ENCODE measurements around the gene IGFL4. TPM values are rescaled to one million over a fixed set of nuclear protein-coding genes. Genes with fewer than 3 reads are reported as not detected.

Gene IGFL4
- total and polyA plus RNA-seq, 2 of the 8 experiments (the other 6 are each of a cell fraction or from before 2014, with no cell fraction given), result 0.05 to 0.11 TPM

DNA sequence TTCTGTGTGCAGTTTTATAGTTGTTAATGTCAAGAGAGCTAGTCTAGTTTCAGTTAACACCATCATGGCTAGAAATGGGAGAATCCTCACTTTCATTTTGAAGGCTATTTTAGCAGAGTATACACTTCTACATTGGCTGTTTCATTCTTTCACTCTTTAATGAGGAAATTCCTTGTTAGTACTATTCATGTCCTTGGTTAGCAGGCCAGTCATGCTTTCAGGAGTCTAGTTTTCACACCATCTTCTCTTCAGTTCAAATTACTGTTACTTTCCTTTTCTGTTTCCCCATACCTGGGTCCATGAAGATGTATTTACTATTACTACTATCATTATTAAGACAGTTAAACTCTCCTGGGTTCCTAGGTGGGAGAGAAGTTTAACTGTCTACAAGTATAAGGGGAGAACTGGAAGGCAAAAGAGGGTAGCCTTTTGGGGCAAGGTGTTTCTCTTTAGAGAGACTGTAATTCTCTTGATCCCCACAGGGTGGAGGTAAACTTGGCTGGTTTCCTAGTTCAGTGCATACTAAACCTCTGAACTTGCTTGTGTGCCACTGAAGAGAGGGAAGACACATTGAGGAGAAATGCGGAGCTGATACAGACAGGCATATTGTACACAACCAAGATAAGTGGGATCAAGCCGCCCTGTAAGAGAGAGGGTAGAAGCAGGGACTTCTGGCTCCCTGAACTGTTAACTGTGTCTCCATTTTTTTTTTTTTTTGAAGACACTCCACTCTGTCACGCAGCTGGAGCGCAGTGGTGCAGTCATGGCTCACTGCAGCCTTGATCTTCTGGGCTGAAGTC is 41.3 kb upstream of the IGFL4 start (continued):
- TF ChIP-seq CTBP2 (IDR thresholded peaks at IDR 0.05; ENCODE audit: borderline replicate concordance, insufficient read depth, insufficient read length, low read length) (no peak), EGR1 (IDR thresholded peaks at IDR 0.05; ENCODE audit: borderline replicate concordance, low read depth, low read length) (no peak), SP4 (IDR thresholded peaks at IDR 0.05; ENCODE audit: low read length) (no peak), SIRT6 (IDR thresholded peaks at IDR 0.05; ENCODE audit: low read length) (no peak), MAFK (IDR thresholded peaks at IDR 0.05; ENCODE audit: low read depth, low read length) (no peak), BACH1 (IDR thresholded peaks at IDR 0.05; ENCODE audit: low read length) (no peak), SIN3A (conservative IDR thresholded peaks at IDR 0.05 in 1 of 2, IDR thresholded peaks at IDR 0.05 in 1 of 2; ENCODE audit: low read depth in 1 of 2, low read length in 2 of 2) (0 out of 4 replicates have a peak, but pooled peaks of 1 of the 2 experiments have one; percentile 22), NANOG (IDR thresholded peaks at IDR 0.05; ENCODE audit: insufficient read depth, low read depth, low read length, poor library complexity, severe bottlenecking) (no peak), EP300 (IDR thresholded peaks at IDR 0.05; ENCODE audit: borderline replicate concordance in 1 of 2, low read depth in 2 of 2, low read length in 2 of 2) (no peak), RAD21 (IDR thresholded peaks at IDR 0.05 in 1 of 2, conservative IDR thresholded peaks at IDR 0.05 in 1 of 2; ENCODE audit: low read depth in 2 of 2, low read length in 2 of 2) (peak; percentile 83 to 84), CHD2 (IDR thresholded peaks at IDR 0.05; ENCODE audit: low read length) (no peak), BRCA1 (IDR thresholded peaks at IDR 0.05; ENCODE audit: low read depth, low read length) (no peak), ASH2L (IDR thresholded peaks at IDR 0.05; ENCODE audit: low read length) (no peak)
- TF ChIP-seq, protein P1, sequence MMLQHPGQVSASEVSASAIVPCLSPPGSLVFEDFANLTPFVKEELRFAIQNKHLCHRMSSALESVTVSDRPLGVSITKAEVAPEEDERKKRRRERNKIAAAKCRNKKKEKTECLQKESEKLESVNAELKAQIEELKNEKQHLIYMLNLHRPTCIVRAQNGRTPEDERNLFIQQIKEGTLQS (IDR thresholded peaks at IDR 0.05; ENCODE audit: insufficient read depth, low read depth, low read length), result no peak
- TF ChIP-seq, protein P2, sequence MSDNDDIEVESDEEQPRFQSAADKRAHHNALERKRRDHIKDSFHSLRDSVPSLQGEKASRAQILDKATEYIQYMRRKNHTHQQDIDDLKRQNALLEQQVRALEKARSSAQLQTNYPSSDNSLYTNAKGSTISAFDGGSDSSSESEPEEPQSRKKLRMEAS (IDR thresholded peaks at IDR 0.05), result no peak
- TF ChIP-seq, protein P3, sequence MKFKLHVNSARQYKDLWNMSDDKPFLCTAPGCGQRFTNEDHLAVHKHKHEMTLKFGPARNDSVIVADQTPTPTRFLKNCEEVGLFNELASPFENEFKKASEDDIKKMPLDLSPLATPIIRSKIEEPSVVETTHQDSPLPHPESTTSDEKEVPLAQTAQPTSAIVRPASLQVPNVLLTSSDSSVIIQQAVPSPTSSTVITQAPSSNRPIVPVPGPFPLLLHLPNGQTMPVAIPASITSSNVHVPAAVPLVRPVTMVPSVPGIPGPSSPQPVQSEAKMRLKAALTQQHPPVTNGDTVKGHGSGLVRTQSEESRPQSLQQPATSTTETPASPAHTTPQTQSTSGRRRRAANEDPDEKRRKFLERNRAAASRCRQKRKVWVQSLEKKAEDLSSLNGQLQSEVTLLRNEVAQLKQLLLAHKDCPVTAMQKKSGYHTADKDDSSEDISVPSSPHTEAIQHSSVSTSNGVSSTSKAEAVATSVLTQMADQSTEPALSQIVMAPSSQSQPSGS (IDR thresholded peaks at IDR 0.05; ENCODE audit: low read length), result no peak
